Measurements from ENCODE around the gene SGF29. TPM values are rescaled to one million over a fixed set of nuclear protein-coding genes. Genes with fewer than 3 reads are reported as not detected.
"Not testable (repeated sequence)": the region's sequence is repeated elsewhere in the genome, so short reads cannot be mapped to it uniquely, and the experiment has no call there.

Gene SGF29
- total RNA-seq, 1 experiment from 2014 or later = 22.3 TPM

GRCh38 chr16:28636093-28636823 lies 82.5 kb downstream of the SGF29 start:
- H3F3A ChIP-seq (ENCODE audit: low read length, unreplicated experiment); POLR2A ChIA-PET (ENCODE audit: unreplicated experiment); H3K9ac ChIP-seq (ENCODE audit: low read length); H3K9me2 ChIP-seq (replicated peaks; ENCODE audit: low read length); intact Hi-C loops (cut with micrococcal nuclease); H3K79me2 ChIP-seq (ENCODE audit: low read length); H3K9me3 ChIP-seq (ENCODE audit: low read length); CTCF ChIA-PET; H2AFZ ChIP-seq (ENCODE audit: low read length); H3K4me1 ChIP-seq (ENCODE audit: insufficient read depth, low read length); ATAC-seq; H3K4me3 ChIP-seq (ENCODE audit: low read length); H3K27me3 ChIP-seq (ENCODE audit: low read length); H4K20me1 ChIP-seq (ENCODE audit: low read length); H3K36me3 ChIP-seq (ENCODE audit: low read depth, low read length); BruUV-seq (replicated peaks): not testable (repeated sequence)
- Histone ChIP-seq H3K4me2 (ENCODE audit: low read length) (peak overlapping the region; percentile 19; the same call in 1 of the 2 replicates), H3K27ac (ENCODE audit: low read length) (peak overlapping the region; percentile 80)
- DNase-seq = peak; percentile 66

- H3K9ac ChIP-seq (ENCODE audit: low read length); DNase-seq; intact Hi-C loops (cut with micrococcal nuclease); H3K36me3 ChIP-seq (ENCODE audit: low read depth, low read length); H2AFZ ChIP-seq (ENCODE audit: low read length); H3K9me2 ChIP-seq (replicated peaks; ENCODE audit: low read length); H3F3A ChIP-seq (ENCODE audit: low read length, unreplicated experiment); H3K4me3 ChIP-seq (ENCODE audit: low read length); CTCF ChIA-PET; H3K4me1 ChIP-seq (ENCODE audit: insufficient read depth, low read length); H3K27me3 ChIP-seq (ENCODE audit: low read length); ATAC-seq; H4K20me1 ChIP-seq (ENCODE audit: low read length); H3K9me3 ChIP-seq (ENCODE audit: low read length); BruUV-seq (replicated peaks); H3K4me2 ChIP-seq (ENCODE audit: low read length); H3K79me2 ChIP-seq (ENCODE audit: low read length); POLR2A ChIA-PET (ENCODE audit: unreplicated experiment): not testable (repeated sequence)
- H3K27ac ChIP-seq (ENCODE audit: low read length) = peak within 1 kb of the TSS; percentile 63
Observed at GRCh38 chr16:28637765-28638164, 84.0 kb downstream of the SGF29 start, which contains the start of gene NPIPB8. NPIPB8 (plus strand) TSS chr16:28638065; CDS start chr16:28638361, 296 bp downstream.

- BruUV-seq (replicated peaks); CTCF ChIA-PET: not testable (repeated sequence)
- H3K27ac ChIP-seq (ENCODE audit: low read length) = peak overlapping the region; percentile 63
Observed at GRCh38 chr16:28638359-28638758, 84.6 kb downstream of the SGF29 start.

GRCh38 chr16:28639959-28640358 lies 86.2 kb downstream of the SGF29 start:
- H3K36me3 ChIP-seq (ENCODE audit: low read depth, low read length); ATAC-seq; POLR2A ChIA-PET (ENCODE audit: unreplicated experiment); BruUV-seq (replicated peaks); intact Hi-C loops (cut with micrococcal nuclease); H3K27ac ChIP-seq (ENCODE audit: low read length); H3K27me3 ChIP-seq (ENCODE audit: low read length); CTCF ChIA-PET; H2AFZ ChIP-seq (ENCODE audit: low read length); H4K20me1 ChIP-seq (ENCODE audit: low read length); H3K79me2 ChIP-seq (ENCODE audit: low read length); H3F3A ChIP-seq (ENCODE audit: low read length, unreplicated experiment); H3K4me1 ChIP-seq (ENCODE audit: insufficient read depth, low read length); H3K4me2 ChIP-seq (ENCODE audit: low read length); H3K9me3 ChIP-seq (ENCODE audit: low read length); DNase-seq; H3K9ac ChIP-seq (ENCODE audit: low read length); H3K4me3 ChIP-seq (ENCODE audit: low read length); H3K9me2 ChIP-seq (replicated peaks; ENCODE audit: low read length): not testable (repeated sequence)

More at GRCh38 chr16:28638359-28638758, 84.6 kb downstream of the SGF29 start:
- H3K4me1 ChIP-seq (ENCODE audit: insufficient read depth, low read length); H2AFZ ChIP-seq (ENCODE audit: low read length); H3F3A ChIP-seq (ENCODE audit: low read length, unreplicated experiment); H3K4me3 ChIP-seq (ENCODE audit: low read length); H4K20me1 ChIP-seq (ENCODE audit: low read length); intact Hi-C loops (cut with micrococcal nuclease); H3K9me3 ChIP-seq (ENCODE audit: low read length); H3K79me2 ChIP-seq (ENCODE audit: low read length); H3K36me3 ChIP-seq (ENCODE audit: low read depth, low read length); H3K9me2 ChIP-seq (replicated peaks; ENCODE audit: low read length); ATAC-seq; DNase-seq; H3K9ac ChIP-seq (ENCODE audit: low read length); H3K27me3 ChIP-seq (ENCODE audit: low read length); H3K4me2 ChIP-seq (ENCODE audit: low read length); POLR2A ChIA-PET (ENCODE audit: unreplicated experiment): not testable (repeated sequence)

Other genes with a start within 250 kb of the SGF29 start
- 0.17 and 2.5 TPM in 2 replicates for gene NPIPB6, start 190.4 kb upstream of the SGF29 start, total RNA-seq (2014; rRNA removed)
- 47.6 and 80.4 TPM in 2 replicates for gene EIF3CL, start 150.1 kb upstream of the SGF29 start, total RNA-seq (2014; rRNA removed)
- gene NPIPB7, start 81.6 kb upstream of the SGF29 start, total RNA-seq (2014; rRNA removed) = not detected in 2 replicates
- 10.7 and 13.3 TPM in 2 replicates for gene CLN3, start 61.8 kb upstream of the SGF29 start, total RNA-seq (2014; rRNA removed)
- 0.04 TPM in 1 of 2 replicates, not detected in the other for gene APOBR, start 59.3 kb upstream of the SGF29 start, total RNA-seq (2014; rRNA removed)
- not detected in 2 replicates for gene IL27, start 47.1 kb upstream of the SGF29 start, total RNA-seq (2014; rRNA removed)
- 9.2 and 16.5 TPM in 2 replicates for gene NUPR1, start 14.9 kb upstream of the SGF29 start, total RNA-seq (2014; rRNA removed)
- 0.17 TPM in 1 of 2 replicates, not detected in the other for gene SULT1A2, start 43.1 kb downstream of the SGF29 start, total RNA-seq (2014; rRNA removed)
- gene SULT1A1, start 56.1 kb downstream of the SGF29 start, total RNA-seq (2014; rRNA removed) = 2.9 and 4.7 TPM in 2 replicates
- 1.1 TPM in 1 of 2 replicates, not detected in the other for gene NPIPB8, start 84.1 kb downstream of the SGF29 start, total RNA-seq (2014; rRNA removed)
- gene EIF3C, start 157.5 kb downstream of the SGF29 start, total RNA-seq (2014; rRNA removed) = 369 and 630 TPM in 2 replicates
- gene NPIPB9, start 197.9 kb downstream of the SGF29 start, total RNA-seq (2014; rRNA removed) = 1.7 TPM in 1 of 2 replicates, not detected in the other